Uterus (tissue), 2 donors: ENCODE measurements around the gene DNAAF1.

Experiments
- POLR2A ChIP-seq, 2 donors: fragments of 450-650 bp; IDR thresholded peaks; one replicate each; pipeline ENCODE4 v1.6.1; 2016; ENCODE audit warnings: antibody characterized with exemption in 2 of 2, mild to moderate bottlenecking in 1 of 2, moderate library complexity in 1 of 2
- TF ChIP-seq, protein P1 (sequence below), 4 experiments: fragments of 200-600 bp in 2 of 4; fragments of 450-650 bp in 2 of 4; sonication (generic) in 2 of 4; IDR thresholded peaks; one replicate each; pipeline ENCODE4 v1.5.1; 2016 to 2019; ENCODE audit warnings: antibody characterized with exemption in 4 of 4, mild to moderate bottlenecking in 2 of 4, moderate library complexity in 1 of 4

DNA sequence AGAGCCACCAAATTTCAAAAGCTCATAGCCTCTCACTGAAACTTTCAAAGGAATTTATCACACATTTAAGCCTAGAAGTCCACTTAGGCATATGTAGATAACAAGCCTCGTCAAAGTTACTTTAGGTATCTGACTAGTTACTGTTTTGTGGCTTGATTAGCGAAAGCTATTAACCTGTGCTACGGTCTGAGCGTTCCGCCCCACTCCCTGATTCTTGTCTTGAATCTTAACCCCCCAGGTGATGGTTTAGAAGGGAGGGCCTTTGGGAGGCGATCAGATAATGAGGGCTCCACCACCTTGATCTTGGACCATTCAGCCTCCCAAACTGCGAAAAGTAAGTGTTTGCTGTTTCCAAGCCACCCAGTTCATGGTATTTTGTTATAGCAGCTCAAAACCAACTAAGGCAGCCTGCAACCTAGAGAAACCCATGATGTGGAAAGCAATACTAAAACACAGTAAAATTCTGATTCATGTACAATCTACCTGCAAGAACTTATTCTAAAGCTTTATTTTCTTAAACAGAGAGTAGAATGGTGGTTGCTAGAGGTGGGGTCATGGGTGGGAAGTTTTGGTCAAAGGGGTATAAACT lies 7.2 kb upstream of the DNAAF1 start:
- TF ChIP-seq, protein P1, sequence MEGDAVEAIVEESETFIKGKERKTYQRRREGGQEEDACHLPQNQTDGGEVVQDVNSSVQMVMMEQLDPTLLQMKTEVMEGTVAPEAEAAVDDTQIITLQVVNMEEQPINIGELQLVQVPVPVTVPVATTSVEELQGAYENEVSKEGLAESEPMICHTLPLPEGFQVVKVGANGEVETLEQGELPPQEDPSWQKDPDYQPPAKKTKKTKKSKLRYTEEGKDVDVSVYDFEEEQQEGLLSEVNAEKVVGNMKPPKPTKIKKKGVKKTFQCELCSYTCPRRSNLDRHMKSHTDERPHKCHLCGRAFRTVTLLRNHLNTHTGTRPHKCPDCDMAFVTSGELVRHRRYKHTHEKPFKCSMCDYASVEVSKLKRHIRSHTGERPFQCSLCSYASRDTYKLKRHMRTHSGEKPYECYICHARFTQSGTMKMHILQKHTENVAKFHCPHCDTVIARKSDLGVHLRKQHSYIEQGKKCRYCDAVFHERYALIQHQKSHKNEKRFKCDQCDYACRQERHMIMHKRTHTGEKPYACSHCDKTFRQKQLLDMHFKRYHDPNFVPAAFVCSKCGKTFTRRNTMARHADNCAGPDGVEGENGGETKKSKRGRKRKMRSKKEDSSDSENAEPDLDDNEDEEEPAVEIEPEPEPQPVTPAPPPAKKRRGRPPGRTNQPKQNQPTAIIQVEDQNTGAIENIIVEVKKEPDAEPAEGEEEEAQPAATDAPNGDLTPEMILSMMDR (IDR thresholded peaks at IDR 0.05) = no peak
- TF ChIP-seq POLR2A (IDR thresholded peaks at IDR 0.05) = no peak
